ENCODE data around the gene COL13A1. TPM values are rescaled to one million over a fixed set of nuclear protein-coding genes. Genes with fewer than 3 reads are reported as not detected.

The COL13A1 gene
- total RNA-seq, 1 donor from 2014 or later = not detected

GRCh38 chr10:69814251-69814650, 12.5 kb downstream of the COL13A1 start:
- peaks cover 8% of the 10 kb centered on the region for H3K27me3 Mint-ChIP-seq (ENCODE audit: insufficient read depth)
- no peak overlapping the region for H3K4me3 Mint-ChIP-seq
- H3K27ac Mint-ChIP-seq = no peak overlapping the region
- H3K36me3 Mint-ChIP-seq (ENCODE audit: low read depth) = no peaks in the 10 kb centered on the region
- peaks cover 12% of the 10 kb centered on the region for H3K4me1 Mint-ChIP-seq (ENCODE audit: low read depth)
- intact Hi-C loops (cut with micrococcal nuclease) = no loop called here
- no peak for DNase-seq (ENCODE audit: low spot score)
- peaks cover 6% of the 10 kb centered on the region for H3K9me3 Mint-ChIP-seq

- Mint-ChIP-seq H3K4me3 (no peak overlapping the region), H3K9me3 (peaks cover 14% of the 10 kb centered on the region), H3K27ac (no peak overlapping the region), H3K36me3 (ENCODE audit: low read depth) (peaks cover 3% of the 10 kb centered on the region), H3K4me1 (ENCODE audit: low read depth) (peaks cover 17% of the 10 kb centered on the region), H3K27me3 (ENCODE audit: insufficient read depth) (peaks cover 8% of the 10 kb centered on the region)
- no peak for DNase-seq (ENCODE audit: low spot score)
- intact Hi-C loops (cut with micrococcal nuclease) = no loop called here
These were observed 13.4 kb downstream of the COL13A1 start for GRCh38 chr10:69815104-69815503.

DNA sequence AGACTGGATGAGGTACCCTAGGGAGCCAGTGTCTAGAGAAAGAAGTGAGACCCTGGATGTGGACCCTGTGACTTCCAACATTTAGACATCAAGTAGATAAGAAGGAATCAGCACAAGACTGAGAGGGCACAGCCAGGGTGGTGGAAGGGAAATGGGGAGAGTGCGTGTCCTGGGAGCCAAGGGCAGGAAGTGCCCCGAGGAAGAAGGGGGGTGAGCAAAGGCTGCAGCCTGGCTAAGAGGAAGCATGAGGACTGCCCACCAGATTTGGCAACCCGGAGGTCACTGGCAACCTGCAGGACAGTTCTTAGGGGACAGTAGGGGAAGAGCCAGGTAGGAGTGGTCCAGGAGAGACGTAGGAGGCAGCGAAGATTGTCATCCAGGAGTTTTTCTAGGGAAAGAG, 14.8 kb downstream of the COL13A1 start:
- H3K27me3 Mint-ChIP-seq (ENCODE audit: insufficient read depth) = peaks cover 8% of the 10 kb centered on the region
- peaks cover 18% of the 10 kb centered on the region for H3K4me1 Mint-ChIP-seq (ENCODE audit: low read depth)
- no peak for DNase-seq (ENCODE audit: low spot score)
- peaks cover 15% of the 10 kb centered on the region for H3K9me3 Mint-ChIP-seq
- peaks cover 3% of the 10 kb centered on the region for H3K36me3 Mint-ChIP-seq (ENCODE audit: low read depth)
- no peak overlapping the region for H3K4me3 Mint-ChIP-seq
- H3K27ac Mint-ChIP-seq = no peak overlapping the region
- intact Hi-C loops (cut with micrococcal nuclease) = no loop called here

DNA sequence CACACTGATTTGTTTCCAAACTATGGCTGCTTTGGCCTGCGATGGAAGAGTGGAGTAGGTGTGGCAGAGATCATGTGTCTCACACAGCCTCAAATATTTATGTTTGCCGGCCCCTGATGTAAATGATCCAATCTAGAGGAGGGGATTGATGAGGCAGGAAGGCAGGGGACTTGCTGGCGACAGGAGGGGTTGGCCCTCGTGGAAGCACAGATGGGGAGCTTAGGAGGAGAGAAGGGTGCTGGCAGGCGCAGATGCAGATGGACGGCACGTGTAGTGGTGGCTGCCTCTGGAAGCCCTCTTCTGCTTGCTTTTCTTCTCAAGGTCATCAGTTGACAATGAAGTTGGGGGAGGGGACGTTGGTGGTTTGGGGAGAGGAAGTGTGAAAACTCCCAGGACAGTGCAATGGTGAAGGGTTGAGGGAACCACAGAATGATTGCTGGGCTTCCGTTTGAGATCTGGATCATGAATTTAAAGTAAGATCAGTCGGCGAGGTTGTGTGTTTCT, 15.4 kb downstream of the COL13A1 start:
- no peak for DNase-seq (ENCODE audit: low spot score)
- H3K27ac Mint-ChIP-seq = no peak overlapping the region
- peaks cover 3% of the 10 kb centered on the region for H3K36me3 Mint-ChIP-seq (ENCODE audit: low read depth)
- peaks cover 18% of the 10 kb centered on the region for H3K4me1 Mint-ChIP-seq (ENCODE audit: low read depth)
- no peak overlapping the region for H3K4me3 Mint-ChIP-seq
- peaks cover 15% of the 10 kb centered on the region for H3K9me3 Mint-ChIP-seq
- peaks cover 6% of the 10 kb centered on the region for H3K27me3 Mint-ChIP-seq (ENCODE audit: insufficient read depth)
- intact Hi-C loops (cut with micrococcal nuclease) = no loop called here

GRCh38 chr10:69818676-69819239, 17.1 kb downstream of the COL13A1 start:
- Mint-ChIP-seq H3K9me3 (peaks cover 15% of the 10 kb centered on the region), H3K4me3 (no peak overlapping the region), H3K27ac (no peak overlapping the region), H3K4me1 (ENCODE audit: low read depth) (peaks cover 18% of the 10 kb centered on the region), H3K27me3 (ENCODE audit: insufficient read depth) (peaks cover 7% of the 10 kb centered on the region), H3K36me3 (ENCODE audit: low read depth) (peaks cover 3% of the 10 kb centered on the region)
- no peak for DNase-seq (ENCODE audit: low spot score)
- intact Hi-C loops (cut with micrococcal nuclease) = no loop called here

DNA sequence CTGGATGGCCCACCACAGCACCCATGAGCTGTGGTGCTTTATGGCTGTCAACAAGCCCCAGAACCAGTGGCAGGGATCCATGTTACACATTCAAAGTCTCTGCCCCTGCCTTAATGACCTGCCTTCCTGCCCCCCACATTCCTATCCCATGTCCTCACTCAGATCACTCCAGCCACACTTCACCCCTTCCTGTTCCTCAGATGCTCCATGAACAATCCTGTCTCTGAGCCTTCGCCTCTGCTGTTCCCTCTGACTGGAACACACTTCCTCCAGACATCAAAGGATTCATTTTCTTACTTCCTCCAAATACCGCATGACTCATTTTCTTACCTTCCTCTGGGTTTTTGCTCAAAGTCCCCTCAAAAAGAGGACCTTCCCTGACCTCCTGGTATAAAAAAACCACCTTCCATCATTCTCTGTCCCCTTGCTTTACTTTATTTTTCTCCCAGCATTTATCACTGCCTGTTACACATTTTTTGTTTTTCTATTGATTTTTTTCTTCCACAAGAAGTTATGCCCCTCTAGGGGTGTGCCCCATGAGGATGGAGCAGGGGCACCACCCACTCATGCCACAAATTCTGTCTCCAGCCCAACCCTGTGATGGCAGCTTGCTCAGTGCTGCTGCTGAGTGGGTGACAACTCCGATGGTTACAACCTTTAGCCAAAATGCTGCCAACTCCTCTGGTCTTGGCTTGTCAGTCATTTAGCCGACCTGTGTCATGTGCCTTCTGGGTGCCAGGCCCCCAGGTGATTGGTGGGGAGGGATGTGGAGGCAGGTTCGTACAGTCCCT, 18.2 kb downstream of the COL13A1 start:
- Mint-ChIP-seq H3K27ac (no peak overlapping the region), H3K9me3 (peaks cover 15% of the 10 kb centered on the region), H3K36me3 (ENCODE audit: low read depth) (peaks cover 3% of the 10 kb centered on the region), H3K4me3 (no peak overlapping the region), H3K4me1 (ENCODE audit: low read depth) (peaks cover 18% of the 10 kb centered on the region), H3K27me3 (ENCODE audit: insufficient read depth) (peaks cover 7% of the 10 kb centered on the region)
- intact Hi-C loops (cut with micrococcal nuclease) = no loop called here
- no peak for DNase-seq (ENCODE audit: low spot score)

GRCh38 chr10:69820817-69821216, 19.1 kb downstream of the COL13A1 start:
- DNase-seq (ENCODE audit: low spot score) = no peak
- peaks cover 6% of the 10 kb centered on the region for H3K27me3 Mint-ChIP-seq (ENCODE audit: insufficient read depth)
- H3K36me3 Mint-ChIP-seq (ENCODE audit: low read depth) = peaks cover 3% of the 10 kb centered on the region
- H3K4me1 Mint-ChIP-seq (ENCODE audit: low read depth) = peaks cover 18% of the 10 kb centered on the region
- H3K9me3 Mint-ChIP-seq = peaks cover 15% of the 10 kb centered on the region
- intact Hi-C loops (cut with micrococcal nuclease) = no loop called here
- H3K4me3 Mint-ChIP-seq = no peak overlapping the region
- no peak overlapping the region for H3K27ac Mint-ChIP-seq

DNA sequence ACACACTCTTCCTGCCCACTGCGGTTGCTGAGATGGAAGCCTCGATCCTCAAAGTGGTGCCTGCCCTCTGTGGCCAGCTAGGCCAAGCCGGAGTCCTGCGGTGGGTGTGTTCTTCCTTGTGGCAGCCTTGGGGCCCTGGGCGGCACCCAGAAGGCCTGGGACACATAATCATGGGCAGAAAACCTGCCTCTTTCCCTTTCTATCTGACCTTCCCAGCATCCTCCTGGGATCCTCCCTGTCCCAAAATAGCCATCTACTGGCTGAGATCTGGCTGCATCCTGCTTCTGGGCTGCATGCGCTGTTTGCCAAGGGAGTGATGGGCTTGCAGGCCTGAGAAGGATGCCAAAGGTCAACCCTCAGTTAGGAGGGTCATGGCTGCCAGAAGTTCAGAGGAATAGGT, 23.9 kb downstream of the COL13A1 start:
- intact Hi-C loops (cut with micrococcal nuclease) = no loop called here
- Mint-ChIP-seq H3K9me3 (no peaks in the 10 kb centered on the region), H3K27ac (no peak overlapping the region), H3K4me3 (no peak overlapping the region), H3K4me1 (ENCODE audit: low read depth) (no peaks in the 10 kb centered on the region), H3K27me3 (ENCODE audit: insufficient read depth) (peaks cover 14% of the 10 kb centered on the region), H3K36me3 (ENCODE audit: low read depth) (no peaks in the 10 kb centered on the region)
- no peak for DNase-seq (ENCODE audit: low spot score)

- peaks cover 14% of the 10 kb centered on the region for H3K27me3 Mint-ChIP-seq (ENCODE audit: insufficient read depth)
- intact Hi-C loops (cut with micrococcal nuclease) = no loop called here
- H3K9me3 Mint-ChIP-seq = no peaks in the 10 kb centered on the region
- no peak for DNase-seq (ENCODE audit: low spot score)
- H3K27ac Mint-ChIP-seq = no peak overlapping the region
- H3K4me1 Mint-ChIP-seq (ENCODE audit: low read depth) = no peaks in the 10 kb centered on the region
- H3K4me3 Mint-ChIP-seq = no peak overlapping the region
- H3K36me3 Mint-ChIP-seq (ENCODE audit: low read depth) = no peaks in the 10 kb centered on the region
These were observed 24.4 kb downstream of the COL13A1 start for GRCh38 chr10:69826094-69826493.

DNA sequence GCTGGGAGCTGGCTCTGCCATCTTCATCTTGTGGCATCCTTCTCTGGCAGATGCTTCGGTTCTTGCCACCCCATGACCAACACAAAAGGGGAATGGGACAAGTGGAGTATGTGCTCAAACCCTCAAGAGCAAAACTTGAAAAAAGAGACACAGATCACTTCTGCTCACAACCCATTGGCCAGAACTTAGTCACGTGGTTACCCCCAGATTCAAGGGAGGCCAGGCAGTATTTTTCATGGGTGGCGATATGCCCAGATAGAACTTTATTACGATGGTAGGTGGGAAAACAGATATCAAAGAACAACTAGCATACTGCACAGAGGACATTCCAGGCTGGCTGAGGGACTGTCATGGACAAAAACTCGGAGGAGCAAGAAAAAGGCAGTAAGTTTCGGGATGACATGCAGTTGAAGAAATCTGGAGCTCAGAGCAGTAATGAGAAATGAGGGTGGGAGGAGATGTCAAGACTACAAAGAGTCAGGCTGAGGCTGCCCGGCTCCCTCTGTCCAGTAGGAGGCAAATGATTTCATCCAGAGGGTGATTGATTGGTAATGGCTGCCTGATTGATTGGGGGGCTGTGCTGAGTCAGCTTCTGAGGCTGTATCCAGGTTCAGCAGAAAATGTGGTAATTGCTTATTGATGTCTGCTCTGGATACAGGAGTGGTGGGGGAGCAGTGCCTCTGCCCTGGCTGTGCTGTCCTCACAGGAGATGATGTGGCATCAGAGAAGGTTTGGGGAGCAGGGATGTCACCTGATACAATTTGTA, 25.3 kb downstream of the COL13A1 start:
- no peak overlapping the region for H3K4me3 Mint-ChIP-seq
- peaks cover 14% of the 10 kb centered on the region for H3K27me3 Mint-ChIP-seq (ENCODE audit: insufficient read depth)
- DNase-seq (ENCODE audit: low spot score) = no peak
- H3K27ac Mint-ChIP-seq = no peak overlapping the region
- intact Hi-C loops (cut with micrococcal nuclease) = no loop called here
- no peaks in the 10 kb centered on the region for H3K4me1 Mint-ChIP-seq (ENCODE audit: low read depth)
- no peaks in the 10 kb centered on the region for H3K9me3 Mint-ChIP-seq
- no peaks in the 10 kb centered on the region for H3K36me3 Mint-ChIP-seq (ENCODE audit: low read depth)

GRCh38 chr10:69828144-69828870, 26.6 kb downstream of the COL13A1 start:
- intact Hi-C loops (cut with micrococcal nuclease) = no loop called here
- Mint-ChIP-seq H3K9me3 (no peaks in the 10 kb centered on the region), H3K27ac (no peak overlapping the region), H3K4me3 (no peak overlapping the region), H3K36me3 (ENCODE audit: low read depth) (no peaks in the 10 kb centered on the region), H3K27me3 (ENCODE audit: insufficient read depth) (peaks cover 13% of the 10 kb centered on the region), H3K4me1 (ENCODE audit: low read depth) (no peaks in the 10 kb centered on the region)
- DNase-seq (ENCODE audit: low spot score) = no peak

DNA sequence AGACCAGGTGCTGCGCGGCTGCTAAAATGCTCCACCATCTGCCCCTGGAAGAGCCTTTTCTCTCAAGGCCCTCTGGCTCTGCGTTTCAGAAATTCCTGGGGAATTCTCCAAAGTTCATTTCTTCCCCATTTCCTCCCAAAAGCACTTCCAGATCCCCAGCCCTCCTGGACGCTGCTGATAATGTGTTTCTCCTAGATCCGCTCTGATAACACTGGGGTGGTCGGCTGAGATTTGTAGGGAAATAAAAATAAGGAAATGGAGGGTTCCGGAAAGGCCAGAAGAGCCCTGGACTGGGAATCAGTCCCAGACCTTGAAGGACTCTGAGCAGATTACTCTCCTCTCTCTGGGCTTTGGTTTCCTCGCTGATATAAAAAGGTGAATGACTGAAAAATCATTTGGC, 28.1 kb downstream of the COL13A1 start:
- Mint-ChIP-seq H3K9me3 (no peaks in the 10 kb centered on the region), H3K4me1 (ENCODE audit: low read depth) (no peaks in the 10 kb centered on the region), H3K4me3 (no peak overlapping the region), H3K27me3 (ENCODE audit: insufficient read depth) (peaks cover 16% of the 10 kb centered on the region), H3K27ac (no peak overlapping the region), H3K36me3 (ENCODE audit: low read depth) (no peaks in the 10 kb centered on the region)
- intact Hi-C loops (cut with micrococcal nuclease) = no loop called here
- no peak for DNase-seq (ENCODE audit: low spot score)

Measured in activated T-helper 1 cell treated with anti-CD3 and anti-CD28 coated beads, Interleukin-12 subunit alpha, Interleukin-12 subunit beta, Interleukin-2, Interleukin-4 antibody, amounts not matched to agents 30 ng/mL and 10 ng/mL and 1 ng/mL, durations not matched to agents 14 hours and 24 hours and 36 hours (primary cell).